Ishikawa (cell line): ENCODE data around the gene KCNQ1OT1.

Experiments used
- CEBPB ChIP-seq: IDR thresholded peaks from 2 replicates; pipeline ENCODE4 v1.6.1; 2012
- CREB1 ChIP-seq: IDR thresholded peaks from 2 replicates; pipeline ENCODE4 v1.6.1; 2012; ENCODE audit warnings: low read depth
- EGR1 ChIP-seq: IDR thresholded peaks from 2 replicates; pipeline ENCODE4 v1.6.1; 2012
- EP300 ChIP-seq: IDR thresholded peaks from 2 replicates; pipeline ENCODE4 v1.6.1; 2012; ENCODE audit warnings: borderline replicate concordance
- FOXM1 ChIP-seq: IDR thresholded peaks from 2 replicates; pipeline ENCODE4 v1.6.1; 2012; ENCODE audit warnings: low read depth, borderline replicate concordance
- NFIC ChIP-seq: IDR thresholded peaks from 2 replicates; pipeline ENCODE4 v1.6.1; 2012
- RAD21 ChIP-seq: IDR thresholded peaks from 2 replicates; pipeline ENCODE4 v1.6.1; 2012; ENCODE audit warnings: low read depth
- TAF1 ChIP-seq: IDR thresholded peaks from 2 replicates; pipeline ENCODE4 v1.6.1; 2012; ENCODE audit warnings: low read depth, mild to moderate bottlenecking
- TCF12 ChIP-seq: IDR thresholded peaks from 2 replicates; pipeline ENCODE4 v1.6.1; 2012; ENCODE audit warnings: low read depth
- TEAD4 ChIP-seq: IDR thresholded peaks from 2 replicates; pipeline ENCODE4 v1.6.1; 2012
- YY1 ChIP-seq: IDR thresholded peaks from 2 replicates; pipeline ENCODE4 v1.6.1; 2012; ENCODE audit warnings: low read depth
- ZBTB7A ChIP-seq: IDR thresholded peaks from 2 replicates; pipeline ENCODE4 v1.6.1; 2012; ENCODE audit warnings: low read depth
- TF ChIP-seq, protein P1 (sequence below): IDR thresholded peaks from 2 replicates; pipeline ENCODE4 v1.6.1; 2012; ENCODE audit warnings: low read depth, mild to moderate bottlenecking
- TF ChIP-seq, protein P2 (sequence below): IDR thresholded peaks from 2 replicates; pipeline ENCODE4 v1.6.1; 2012
- TF ChIP-seq, protein P3 (sequence below): IDR thresholded peaks from 2 replicates; pipeline ENCODE4 v1.6.1; 2012

Gene KCNQ1OT1

DNA sequence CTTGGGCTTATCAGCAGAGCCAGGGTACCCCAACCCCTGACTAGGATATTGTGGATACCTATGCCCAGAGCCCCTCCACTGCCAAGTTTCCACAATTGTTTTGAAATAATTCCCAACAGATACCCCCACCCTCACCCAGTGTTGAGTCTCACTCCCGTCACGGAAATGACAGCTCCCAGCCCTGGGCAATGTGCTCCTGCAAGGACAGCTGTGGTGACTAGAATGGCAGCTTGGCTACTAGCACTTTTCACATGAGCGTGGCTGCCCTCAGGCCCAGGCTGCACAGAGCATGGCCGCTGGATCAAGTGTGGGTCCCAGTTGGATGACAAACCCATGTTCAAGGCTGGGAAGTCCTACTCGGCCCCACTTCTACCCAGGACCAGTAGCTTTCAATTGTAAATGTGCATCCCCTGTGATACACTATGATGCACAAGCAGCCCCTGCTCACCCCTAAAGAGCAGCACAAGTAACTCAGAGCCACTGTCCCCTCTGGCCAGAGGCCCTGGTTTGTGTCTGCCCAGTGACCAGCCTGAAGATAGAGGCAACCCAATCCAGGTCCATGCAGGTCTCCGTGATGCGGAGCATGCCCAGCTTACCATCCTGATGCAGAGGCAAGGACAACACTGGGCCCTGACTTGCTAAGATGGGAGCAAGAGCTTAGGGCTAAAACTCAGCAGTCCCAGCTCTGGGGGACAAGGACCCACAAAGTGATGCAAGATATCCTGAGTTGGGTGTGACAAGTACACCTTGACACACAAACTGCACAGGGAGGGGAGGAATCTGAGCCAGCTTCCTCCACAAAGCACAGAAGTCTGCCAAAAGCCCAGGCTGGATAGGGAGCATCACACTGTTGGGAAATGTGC is 13.2 kb downstream of the KCNQ1OT1 start:
- no peak for TF ChIP-seq CREB1
- no peak for TF ChIP-seq EP300
- no peak for TF ChIP-seq EGR1
- TF ChIP-seq CEBPB = no peak
- no peak for TF ChIP-seq NFIC
- TF ChIP-seq, protein P1, sequence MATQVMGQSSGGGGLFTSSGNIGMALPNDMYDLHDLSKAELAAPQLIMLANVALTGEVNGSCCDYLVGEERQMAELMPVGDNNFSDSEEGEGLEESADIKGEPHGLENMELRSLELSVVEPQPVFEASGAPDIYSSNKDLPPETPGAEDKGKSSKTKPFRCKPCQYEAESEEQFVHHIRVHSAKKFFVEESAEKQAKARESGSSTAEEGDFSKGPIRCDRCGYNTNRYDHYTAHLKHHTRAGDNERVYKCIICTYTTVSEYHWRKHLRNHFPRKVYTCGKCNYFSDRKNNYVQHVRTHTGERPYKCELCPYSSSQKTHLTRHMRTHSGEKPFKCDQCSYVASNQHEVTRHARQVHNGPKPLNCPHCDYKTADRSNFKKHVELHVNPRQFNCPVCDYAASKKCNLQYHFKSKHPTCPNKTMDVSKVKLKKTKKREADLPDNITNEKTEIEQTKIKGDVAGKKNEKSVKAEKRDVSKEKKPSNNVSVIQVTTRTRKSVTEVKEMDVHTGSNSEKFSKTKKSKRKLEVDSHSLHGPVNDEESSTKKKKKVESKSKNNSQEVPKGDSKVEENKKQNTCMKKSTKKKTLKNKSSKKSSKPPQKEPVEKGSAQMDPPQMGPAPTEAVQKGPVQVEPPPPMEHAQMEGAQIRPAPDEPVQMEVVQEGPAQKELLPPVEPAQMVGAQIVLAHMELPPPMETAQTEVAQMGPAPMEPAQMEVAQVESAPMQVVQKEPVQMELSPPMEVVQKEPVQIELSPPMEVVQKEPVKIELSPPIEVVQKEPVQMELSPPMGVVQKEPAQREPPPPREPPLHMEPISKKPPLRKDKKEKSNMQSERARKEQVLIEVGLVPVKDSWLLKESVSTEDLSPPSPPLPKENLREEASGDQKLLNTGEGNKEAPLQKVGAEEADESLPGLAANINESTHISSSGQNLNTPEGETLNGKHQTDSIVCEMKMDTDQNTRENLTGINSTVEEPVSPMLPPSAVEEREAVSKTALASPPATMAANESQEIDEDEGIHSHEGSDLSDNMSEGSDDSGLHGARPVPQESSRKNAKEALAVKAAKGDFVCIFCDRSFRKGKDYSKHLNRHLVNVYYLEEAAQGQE = no peak
- TF ChIP-seq FOXM1 = no peak
- no peak for TF ChIP-seq TEAD4
- TF ChIP-seq TAF1 = no peak
- TF ChIP-seq, protein P2, sequence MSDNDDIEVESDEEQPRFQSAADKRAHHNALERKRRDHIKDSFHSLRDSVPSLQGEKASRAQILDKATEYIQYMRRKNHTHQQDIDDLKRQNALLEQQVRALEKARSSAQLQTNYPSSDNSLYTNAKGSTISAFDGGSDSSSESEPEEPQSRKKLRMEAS = no peak
- TF ChIP-seq ZBTB7A = no peak
- TF ChIP-seq YY1 = no peak
- TF ChIP-seq RAD21 = no peak
- TF ChIP-seq, protein P3, sequence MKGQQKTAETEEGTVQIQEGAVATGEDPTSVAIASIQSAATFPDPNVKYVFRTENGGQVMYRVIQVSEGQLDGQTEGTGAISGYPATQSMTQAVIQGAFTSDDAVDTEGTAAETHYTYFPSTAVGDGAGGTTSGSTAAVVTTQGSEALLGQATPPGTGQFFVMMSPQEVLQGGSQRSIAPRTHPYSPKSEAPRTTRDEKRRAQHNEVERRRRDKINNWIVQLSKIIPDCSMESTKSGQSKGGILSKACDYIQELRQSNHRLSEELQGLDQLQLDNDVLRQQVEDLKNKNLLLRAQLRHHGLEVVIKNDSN = no peak
- no peak for TF ChIP-seq TCF12

DNA sequence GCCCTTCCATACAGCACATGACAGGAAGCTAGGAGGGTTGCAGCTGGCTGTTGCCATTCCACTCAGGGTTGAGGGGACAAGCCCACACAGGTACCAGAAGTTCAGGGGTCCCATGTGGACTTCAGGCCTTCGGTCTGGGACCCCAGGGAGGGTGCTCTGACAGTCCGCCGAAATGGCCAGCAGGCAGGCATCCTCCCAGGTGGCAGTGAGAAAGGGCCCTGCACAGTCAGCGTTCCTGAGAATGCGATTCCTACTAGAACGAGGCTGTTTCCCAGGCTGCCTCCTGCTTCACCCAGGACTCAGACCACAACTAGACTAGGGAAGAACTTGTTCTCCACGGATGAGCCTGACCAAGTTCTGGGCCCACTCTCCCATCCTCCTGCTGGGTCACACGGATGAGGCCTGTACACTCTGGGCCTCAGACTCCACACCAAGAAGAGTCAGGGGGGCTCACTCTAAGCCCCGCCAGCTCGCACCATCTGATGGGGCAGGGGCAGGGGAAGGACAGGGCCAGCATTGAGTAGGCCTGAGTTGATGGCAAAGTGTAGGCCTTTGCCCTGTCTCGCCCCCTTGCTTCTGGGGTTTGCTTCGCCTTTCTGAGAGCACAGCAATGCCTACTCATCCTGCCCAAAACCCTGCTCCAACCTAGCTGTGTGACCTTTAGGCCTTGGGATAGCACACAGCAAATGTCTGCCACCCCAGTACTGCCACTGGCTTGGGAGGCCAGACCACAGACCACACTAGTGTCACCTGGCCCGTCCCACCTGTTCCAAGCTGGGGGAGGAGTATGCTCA is 14.0 kb downstream of the KCNQ1OT1 start:
- TF ChIP-seq CEBPB (no peak), EP300 (no peak), CREB1 (no peak), YY1 (no peak), TAF1 (no peak), TCF12 (no peak), NFIC (no peak), FOXM1 (no peak), TEAD4 (no peak), EGR1 (no peak), ZBTB7A (no peak), RAD21 (no peak)
- TF ChIP-seq, protein P2 = no peak
- TF ChIP-seq, protein P3 = no peak
- TF ChIP-seq, protein P1 = no peak

DNA sequence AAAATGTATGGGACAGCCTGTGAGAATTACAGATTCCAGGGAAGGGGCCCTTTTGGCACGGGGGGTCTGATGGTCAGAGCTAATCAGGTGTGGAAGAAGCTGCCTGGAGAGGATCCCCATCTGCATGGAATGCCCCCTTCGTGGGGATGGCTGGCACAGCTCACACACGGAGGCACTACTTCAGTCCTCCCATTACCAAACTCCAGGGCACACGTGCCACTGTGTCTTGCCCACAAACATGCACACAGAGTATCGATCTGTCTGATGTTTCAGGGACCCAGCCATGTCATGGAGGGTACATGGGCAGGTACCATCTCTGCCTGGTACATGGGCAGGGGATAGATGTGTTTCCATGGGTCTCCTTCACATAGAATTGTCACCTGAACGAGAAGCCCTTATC is 14.7 kb downstream of the KCNQ1OT1 start:
- TF ChIP-seq TEAD4 (no peak), YY1 (no peak), CREB1 (no peak), TAF1 (no peak), EP300 (no peak), RAD21 (no peak)
- TF ChIP-seq, protein P2 = no peak

DNA sequence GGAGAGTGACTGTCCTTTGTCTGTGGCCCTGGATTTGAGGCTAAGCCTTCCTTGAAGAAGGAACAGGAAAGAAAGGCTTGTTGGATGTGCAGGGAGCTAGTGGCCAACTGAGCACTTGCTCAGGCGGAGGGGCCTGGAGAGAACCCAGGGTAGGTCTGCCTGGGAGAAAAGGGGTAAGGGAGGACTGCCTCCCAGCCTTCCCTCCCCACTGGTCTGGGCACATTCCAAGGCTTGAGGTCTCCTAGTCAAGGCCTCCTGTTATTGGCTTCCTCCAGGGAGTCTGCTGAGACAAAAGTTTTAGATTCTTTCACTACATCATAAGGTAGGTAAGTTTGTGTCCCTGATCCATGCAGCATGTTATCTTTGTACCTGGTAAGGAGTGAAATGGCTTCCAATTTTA is 15.2 kb downstream of the KCNQ1OT1 start:
- TF ChIP-seq CREB1 = no peak
- TF ChIP-seq EGR1 = no peak
- no peak for TF ChIP-seq RAD21
- TF ChIP-seq EP300 = no peak
- no peak for TF ChIP-seq NFIC
- TF ChIP-seq YY1 = no peak
- no peak for TF ChIP-seq CEBPB
- TF ChIP-seq, protein P2 = no peak
- no peak for TF ChIP-seq FOXM1
- no peak for TF ChIP-seq TEAD4
- TF ChIP-seq TCF12 = no peak
- TF ChIP-seq ZBTB7A = no peak
- TF ChIP-seq TAF1 = no peak
- TF ChIP-seq, protein P3 = no peak
- TF ChIP-seq, protein P1 = no peak
